ENCODE data around the gene FLOT2. TPM values are rescaled to one million over a fixed set of nuclear protein-coding genes. Genes with fewer than 3 reads are reported as not detected.

Gene FLOT2
- total and polyA plus RNA-seq, 2 of the 8 experiments (the other 6 are each of a cell fraction or from before 2014, with no cell fraction given), result 116 to 189 TPM

DNA sequence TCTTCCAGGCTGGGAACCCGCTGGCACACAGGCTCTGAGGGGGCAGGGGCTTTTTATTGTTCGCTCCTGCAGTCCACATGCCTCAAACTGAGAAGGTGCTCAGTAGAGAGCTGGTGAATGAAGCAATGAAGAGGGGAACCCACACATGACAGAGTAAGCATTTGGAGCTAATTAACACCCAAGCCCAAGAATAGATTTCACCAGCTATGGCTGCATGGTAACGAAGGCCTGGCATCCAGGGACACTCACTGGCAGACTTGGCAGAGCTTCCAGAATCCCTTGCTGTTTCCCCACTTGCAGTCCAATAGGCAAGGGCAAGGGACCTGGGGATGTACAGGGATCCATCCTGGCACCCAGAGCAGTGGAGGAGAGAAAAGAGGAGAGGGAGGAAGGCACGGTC is 12.2 kb downstream of the FLOT2 start (continued):
- TF ChIP-seq BCL11A (IDR thresholded peaks at IDR 0.05; ENCODE audit: low read depth in 2 of 2, low read length in 2 of 2) (no peak), SAP30 (IDR thresholded peaks at IDR 0.05; ENCODE audit: insufficient read depth, insufficient replicate concordance, low read length) (no peak), POLR2AphosphoS5 (IDR thresholded peaks at IDR 0.05; ENCODE audit: low read depth, low read length) (no peak), FOSL1 (IDR thresholded peaks at IDR 0.05; ENCODE audit: insufficient read depth, low read depth, low read length) (no peak), SIN3A (conservative IDR thresholded peaks at IDR 0.05 in 1 of 2, IDR thresholded peaks at IDR 0.05 in 1 of 2; ENCODE audit: low read depth in 1 of 2, low read length in 2 of 2) (no peak), GABPA (IDR thresholded peaks at IDR 0.05; ENCODE audit: borderline replicate concordance, insufficient read depth, low read length) (no peak), RXRA (IDR thresholded peaks at IDR 0.05; ENCODE audit: insufficient read depth, low read depth, low read length) (no peak), SIX5 (IDR thresholded peaks at IDR 0.05; ENCODE audit: low read depth, low read length) (no peak)

Measured in H1 (cell line).